DND-41 (cell line): Measurements from ENCODE around the gene VWA3B.

Experiments
- ATAC-seq: fragments of 200-7000 bp; cut with Tn5 transposase; 3 replicates; pipeline ENCODE4 v1.9.1; 2021; ENCODE audit warnings: low read depth; ENCODE audit not compliant: insufficient read depth
- DNase-seq: peaks from one replicate; pipeline ENCODE4 v3.0.0-alpha.2; 2020
- H2AFZ ChIP-seq: 2 replicates; pipeline ENCODE4 v1.6.0; 2012; ENCODE audit warnings: low read depth, low read length
- H3K27ac ChIP-seq: 2 replicates; pipeline ENCODE4 v1.5.1; 2012; ENCODE audit warnings: low read length, inconsistent platforms
- H3K27me3 ChIP-seq: fragments of 200-600 bp; sonication (generic); 2 replicates; pipeline ENCODE4 v1.6.0; 2012; ENCODE audit warnings: low read length, mild to moderate bottlenecking, inconsistent platforms; ENCODE audit not compliant: insufficient read depth, poor library complexity
- H3K36me3 ChIP-seq: 2 replicates; pipeline ENCODE4 v1.5.1; 2012; ENCODE audit warnings: low read length, inconsistent platforms; ENCODE audit not compliant: insufficient read depth
- H3K4me1 ChIP-seq: 2 replicates; pipeline ENCODE4 v1.5.1; 2012; ENCODE audit warnings: mild to moderate bottlenecking, low read length; ENCODE audit not compliant: insufficient read depth
- H3K4me2 ChIP-seq: 2 replicates; pipeline ENCODE4 v1.6.0; 2012; ENCODE audit warnings: mild to moderate bottlenecking, moderate library complexity, low read length, inconsistent platforms; ENCODE audit not compliant: insufficient read depth
- H3K4me3 ChIP-seq, 2 experiments: fragments of 200-600 bp in 1 of 2; shearing (Covaris generic) in 1 of 2; 2 replicates each; pipeline ENCODE4 v1.5.1; 2012 to 2016; ENCODE audit warnings: inconsistent platforms in 2 of 2, low read length in 2 of 2, mild to moderate bottlenecking in 2 of 2, low read depth in 1 of 2, moderate library complexity in 1 of 2
- H3K79me2 ChIP-seq: 2 replicates; pipeline ENCODE4 v1.6.0; 2012; ENCODE audit warnings: low read length, inconsistent platforms; ENCODE audit not compliant: insufficient read depth
- H3K9ac ChIP-seq: 2 replicates; pipeline ENCODE4 v1.6.0; 2012; ENCODE audit warnings: low read depth, mild to moderate bottlenecking, inconsistent platforms, low read length, moderate library complexity
- H3K9me3 ChIP-seq: 2 replicates; pipeline ENCODE4 v1.5.1; 2012; ENCODE audit warnings: low read length, moderate library complexity, mild to moderate bottlenecking, inconsistent platforms; ENCODE audit not compliant: insufficient read depth, severe bottlenecking
- H4K20me1 ChIP-seq: 2 replicates; pipeline ENCODE4 v1.6.0; 2012; ENCODE audit warnings: low read length; ENCODE audit not compliant: insufficient read depth
- CTCF ChIP-seq: IDR thresholded peaks from 2 replicates; pipeline ENCODE4 v1.5.1; 2012; ENCODE audit warnings: borderline replicate concordance, low read length, moderate library complexity, mild to moderate bottlenecking; ENCODE audit not compliant: poor library complexity, severe bottlenecking; ENCODE audit errors: extremely low read depth
- EZH2 ChIP-seq: IDR thresholded peaks from 3 replicates; pipeline ENCODE4 v1.6.1; 2012; ENCODE audit warnings: borderline replicate concordance, low read depth, mild to moderate bottlenecking, moderate library complexity, low read length, inconsistent platforms; ENCODE audit not compliant: severe bottlenecking

The VWA3B gene

GRCh38 chr2:98269274-98269673 is 182.3 kb downstream of the VWA3B start:
- Histone ChIP-seq H3K79me2 (no peaks in the 10 kb centered on the region), H3K36me3 (no peaks in the 10 kb centered on the region), H2AFZ (no peak overlapping the region), H3K9me3 (peaks cover 5% of the 10 kb centered on the region), H3K4me1 (no peaks in the 10 kb centered on the region), H3K9ac (no peak overlapping the region), H3K27me3 (no peaks in the 10 kb centered on the region), H4K20me1 (no peaks in the 10 kb centered on the region), H3K4me2 (no peak overlapping the region), H3K4me3 (no peak overlapping the region), H3K27ac (no peak overlapping the region)
- TF ChIP-seq CTCF (peak; percentile 77), EZH2 (no peak)
- DNase-seq (peak; percentile 30), ATAC-seq (peak; percentile 67)

DNA sequence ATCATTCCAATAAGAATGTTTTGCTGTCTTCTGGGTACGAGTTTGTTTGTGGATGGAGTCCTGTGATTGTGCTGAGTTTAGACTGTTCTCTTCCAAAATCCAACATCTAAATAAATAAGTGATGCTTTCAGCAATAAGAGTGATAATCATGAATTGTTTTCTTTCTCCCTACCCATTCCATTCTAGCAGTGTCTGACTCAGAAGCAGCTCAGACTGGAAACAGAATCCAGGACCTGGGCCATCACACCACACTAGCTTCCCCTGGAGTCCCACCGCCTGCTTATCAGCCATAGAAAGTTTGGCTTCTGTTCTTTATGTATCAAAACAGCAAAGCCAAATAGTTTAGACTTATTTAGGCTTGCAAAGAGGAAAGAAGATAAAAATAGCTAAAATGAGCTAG is 182.9 kb downstream of the VWA3B start:
- no peaks in the 10 kb centered on the region for H4K20me1 ChIP-seq
- H3K9me3 ChIP-seq = no peaks in the 10 kb centered on the region
- no peak overlapping the region for H3K27ac ChIP-seq
- H2AFZ ChIP-seq = no peak overlapping the region
- H3K79me2 ChIP-seq = no peaks in the 10 kb centered on the region
- no peak overlapping the region for H3K4me3 ChIP-seq
- H3K4me2 ChIP-seq = no peak overlapping the region
- DNase-seq = no peak
- H3K4me1 ChIP-seq = no peaks in the 10 kb centered on the region
- no peaks in the 10 kb centered on the region for H3K36me3 ChIP-seq
- TF ChIP-seq EZH2 = no peak
- TF ChIP-seq CTCF = no peak
- no peak overlapping the region for H3K9ac ChIP-seq
- no peaks in the 10 kb centered on the region for H3K27me3 ChIP-seq
- ATAC-seq = no peak

- no peaks in the 10 kb centered on the region for H4K20me1 ChIP-seq
- DNase-seq (no peak), ATAC-seq (no peak)
- H3K4me3 ChIP-seq = no peak overlapping the region
- H3K9me3 ChIP-seq = no peaks in the 10 kb centered on the region
- H3K4me2 ChIP-seq = no peak overlapping the region
- no peak overlapping the region for H3K9ac ChIP-seq
- no peak overlapping the region for H2AFZ ChIP-seq
- TF ChIP-seq CTCF = no peak
- no peak for TF ChIP-seq EZH2
- H3K79me2 ChIP-seq = no peaks in the 10 kb centered on the region
- no peaks in the 10 kb centered on the region for H3K36me3 ChIP-seq
- H3K4me1 ChIP-seq = no peaks in the 10 kb centered on the region
- peaks cover 8% of the 10 kb centered on the region for H3K27me3 ChIP-seq
- H3K27ac ChIP-seq = no peak overlapping the region
Observed at GRCh38 chr2:98277162-98277859, 190.3 kb downstream of the VWA3B start.
